ENCODE measurements around the gene UST.

DNA sequence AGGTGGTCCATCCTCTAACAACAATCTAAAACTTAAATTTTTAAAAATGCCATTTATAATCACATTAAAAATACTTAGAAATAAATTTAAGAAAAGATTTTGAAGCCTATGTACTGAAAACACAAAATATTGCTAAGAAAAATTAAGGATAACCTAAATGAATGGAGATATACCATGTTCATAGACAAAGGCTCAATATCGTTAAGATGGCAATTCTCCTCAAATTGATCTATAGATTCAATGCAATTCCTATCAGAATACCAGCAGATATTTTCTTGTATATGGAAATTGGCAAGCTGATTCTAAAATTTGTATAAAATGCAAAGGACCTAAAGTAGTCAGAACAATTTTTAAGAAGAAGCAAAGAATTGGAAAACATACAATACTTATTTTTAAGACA lies 19.7 kb upstream of the UST start:
- TF ChIP-seq, protein P1, sequence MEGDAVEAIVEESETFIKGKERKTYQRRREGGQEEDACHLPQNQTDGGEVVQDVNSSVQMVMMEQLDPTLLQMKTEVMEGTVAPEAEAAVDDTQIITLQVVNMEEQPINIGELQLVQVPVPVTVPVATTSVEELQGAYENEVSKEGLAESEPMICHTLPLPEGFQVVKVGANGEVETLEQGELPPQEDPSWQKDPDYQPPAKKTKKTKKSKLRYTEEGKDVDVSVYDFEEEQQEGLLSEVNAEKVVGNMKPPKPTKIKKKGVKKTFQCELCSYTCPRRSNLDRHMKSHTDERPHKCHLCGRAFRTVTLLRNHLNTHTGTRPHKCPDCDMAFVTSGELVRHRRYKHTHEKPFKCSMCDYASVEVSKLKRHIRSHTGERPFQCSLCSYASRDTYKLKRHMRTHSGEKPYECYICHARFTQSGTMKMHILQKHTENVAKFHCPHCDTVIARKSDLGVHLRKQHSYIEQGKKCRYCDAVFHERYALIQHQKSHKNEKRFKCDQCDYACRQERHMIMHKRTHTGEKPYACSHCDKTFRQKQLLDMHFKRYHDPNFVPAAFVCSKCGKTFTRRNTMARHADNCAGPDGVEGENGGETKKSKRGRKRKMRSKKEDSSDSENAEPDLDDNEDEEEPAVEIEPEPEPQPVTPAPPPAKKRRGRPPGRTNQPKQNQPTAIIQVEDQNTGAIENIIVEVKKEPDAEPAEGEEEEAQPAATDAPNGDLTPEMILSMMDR (IDR thresholded peaks at IDR 0.05): no peak
- TF ChIP-seq EZH2 (IDR thresholded peaks at IDR 0.05; ENCODE audit: borderline replicate concordance, insufficient read depth, low read depth, low read length, poor library complexity, severe bottlenecking): no peak
